Astrocyte (in vitro differentiated cells and primary cell): ENCODE data around the gene ZNF805. TPM values are rescaled to one million over a fixed set of nuclear protein-coding genes. Genes with fewer than 3 reads are reported as not detected.
A peak's percentile ranks its signal among the peaks of the same experiment; 100 is the strongest.

ENCODE experiments used
- DNase-seq: peaks from one replicate; pipeline ENCODE4 v3.0.0-alpha.2; 2010; ENCODE audit warnings: low read depth
- FAIRE-seq: peaks from 2 replicates; lab custom pipeline; 2011; peaks lifted over from hg19 to GRCh38; lab: Jason Lieb, UNC
- H2AFZ ChIP-seq: 2 replicates; pipeline ENCODE4 v1.6.0; 2012; ENCODE audit warnings: low read depth, low read length, inconsistent platforms
- H3K27ac ChIP-seq: 2 replicates; pipeline ENCODE4 v1.5.1; 2011; ENCODE audit warnings: low read depth, low read length, inconsistent platforms
- H3K27me3 ChIP-seq: 2 replicates; pipeline ENCODE4 v1.6.0; 2011; ENCODE audit warnings: low read length, inconsistent platforms; ENCODE audit not compliant: insufficient read depth
- H3K36me3 ChIP-seq: 2 replicates; pipeline ENCODE4 v1.5.1; 2011; ENCODE audit warnings: low read length, inconsistent platforms; ENCODE audit not compliant: insufficient read depth
- H3K4me1 ChIP-seq: 2 replicates; pipeline ENCODE4 v1.5.1; 2011; ENCODE audit warnings: low read length, inconsistent platforms; ENCODE audit not compliant: insufficient read depth
- H3K4me2 ChIP-seq: 2 replicates; pipeline ENCODE4 v1.6.0; 2012; ENCODE audit warnings: low read length, inconsistent platforms
- H3K4me3 ChIP-seq: 2 replicates; pipeline ENCODE4 v1.5.1; 2011; ENCODE audit warnings: low read depth, mild to moderate bottlenecking, low read length, inconsistent platforms; ENCODE audit not compliant: insufficient read depth
- H3K79me2 ChIP-seq: 2 replicates; pipeline ENCODE4 v1.6.0; 2012; ENCODE audit warnings: mild to moderate bottlenecking, low read length, inconsistent platforms; ENCODE audit not compliant: insufficient read depth
- H3K9ac ChIP-seq: 2 replicates; pipeline ENCODE4 v1.6.0; 2012; ENCODE audit warnings: mild to moderate bottlenecking, low read length, inconsistent platforms
- H3K9me3 ChIP-seq: 2 replicates; pipeline ENCODE4 v1.5.1; 2012; ENCODE audit warnings: low read depth, mild to moderate bottlenecking, low read length, inconsistent platforms; ENCODE audit not compliant: insufficient read depth
- H4K20me1 ChIP-seq: 2 replicates; pipeline ENCODE4 v1.6.0; 2012; ENCODE audit warnings: low read length, inconsistent platforms; ENCODE audit not compliant: insufficient read depth
- H3K27ac Mint-ChIP-seq: one replicate; pipeline ENCODE4 v1.8.0; 2021; ENCODE audit warnings: mild to moderate bottlenecking, mixed read lengths; ENCODE audit not compliant: unreplicated experiment
- H3K27me3 Mint-ChIP-seq: one replicate; pipeline ENCODE4 v1.8.0; 2021; ENCODE audit warnings: low read depth, mixed read lengths; ENCODE audit not compliant: unreplicated experiment
- H3K36me3 Mint-ChIP-seq: one replicate; pipeline ENCODE4 v1.8.0; 2021; ENCODE audit warnings: low read depth, mixed read lengths; ENCODE audit not compliant: unreplicated experiment
- H3K4me1 Mint-ChIP-seq: one replicate; pipeline ENCODE4 v1.8.0; 2021; ENCODE audit warnings: low read depth, mixed read lengths; ENCODE audit not compliant: unreplicated experiment
- H3K4me3 Mint-ChIP-seq: one replicate; pipeline ENCODE4 v1.8.0; 2021; ENCODE audit warnings: mild to moderate bottlenecking, moderate library complexity, mixed read lengths; ENCODE audit not compliant: unreplicated experiment
- H3K9me3 Mint-ChIP-seq: one replicate; pipeline ENCODE4 v1.8.0; 2021; ENCODE audit warnings: mild to moderate bottlenecking, mixed read lengths; ENCODE audit not compliant: unreplicated experiment
- CTCF ChIP-seq: IDR thresholded peaks from 2 replicates; pipeline ENCODE4 v1.5.1; 2011; ENCODE audit warnings: low read depth, mild to moderate bottlenecking, inconsistent platforms, low read length, moderate library complexity; ENCODE audit not compliant: insufficient read depth
- EZH2 ChIP-seq: IDR thresholded peaks from 2 replicates; pipeline ENCODE4 v1.6.1; 2012; ENCODE audit warnings: mild to moderate bottlenecking, low read length, inconsistent platforms; ENCODE audit not compliant: insufficient read depth
- total RNA-seq: library from RNA; stranded (reverse); gene quantifications from 2 replicates; pipeline ENCODE4 v1.2.1, GENCODE V29; 2021

Gene ZNF805
- total RNA-seq, 1 donor from 2014 or later: 21.7 TPM

DNA sequence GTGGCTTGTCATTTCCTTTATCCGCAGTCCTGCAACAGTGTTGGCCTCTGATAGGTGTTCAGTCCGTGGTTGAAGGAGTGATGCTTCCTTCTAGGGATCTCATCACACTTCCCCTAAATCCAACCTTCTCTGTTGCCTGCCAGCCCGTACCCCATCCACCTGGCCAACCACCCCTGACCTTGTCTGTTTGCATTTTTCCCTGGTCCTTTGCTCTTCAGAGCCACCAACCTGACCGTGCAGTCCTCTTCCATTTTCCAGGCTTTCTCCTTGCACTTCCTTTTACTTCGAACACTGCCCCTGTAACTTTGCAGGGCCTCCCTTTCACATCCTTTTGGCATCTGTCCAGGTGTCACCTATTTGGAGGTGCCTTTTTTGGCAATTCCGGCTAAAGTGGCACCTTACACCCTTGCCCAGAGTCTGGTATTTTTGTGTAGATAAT is 40.5 kb downstream of the ZNF805 start:
- Histone ChIP-seq H3K27ac (peak overlapping the region; percentile 99), H3K27me3 (no peaks in the 10 kb centered on the region), H3K9ac (peak overlapping the region; percentile 98), H3K4me2 (peak overlapping the region; percentile 90), H3K4me1 (peaks cover 22% of the 10 kb centered on the region), H3K36me3 (peaks cover 19% of the 10 kb centered on the region), H3K79me2 (peaks cover 58% of the 10 kb centered on the region), H4K20me1 (peaks cover 48% of the 10 kb centered on the region), H2AFZ (no peak overlapping the region), H3K4me3 (peak overlapping the region; percentile 79), H3K9me3 (no peaks in the 10 kb centered on the region)
- FAIRE-seq (no peak), DNase-seq (no peak)
- Mint-ChIP-seq H3K36me3 (peaks cover 18% of the 10 kb centered on the region), H3K4me1 (peaks cover 40% of the 10 kb centered on the region), H3K27ac (no peak overlapping the region), H3K9me3 (peaks cover 4% of the 10 kb centered on the region), H3K4me3 (no peak overlapping the region), H3K27me3 (no peaks in the 10 kb centered on the region)
- TF ChIP-seq CTCF: no peak
- TF ChIP-seq EZH2: no peak

DNA sequence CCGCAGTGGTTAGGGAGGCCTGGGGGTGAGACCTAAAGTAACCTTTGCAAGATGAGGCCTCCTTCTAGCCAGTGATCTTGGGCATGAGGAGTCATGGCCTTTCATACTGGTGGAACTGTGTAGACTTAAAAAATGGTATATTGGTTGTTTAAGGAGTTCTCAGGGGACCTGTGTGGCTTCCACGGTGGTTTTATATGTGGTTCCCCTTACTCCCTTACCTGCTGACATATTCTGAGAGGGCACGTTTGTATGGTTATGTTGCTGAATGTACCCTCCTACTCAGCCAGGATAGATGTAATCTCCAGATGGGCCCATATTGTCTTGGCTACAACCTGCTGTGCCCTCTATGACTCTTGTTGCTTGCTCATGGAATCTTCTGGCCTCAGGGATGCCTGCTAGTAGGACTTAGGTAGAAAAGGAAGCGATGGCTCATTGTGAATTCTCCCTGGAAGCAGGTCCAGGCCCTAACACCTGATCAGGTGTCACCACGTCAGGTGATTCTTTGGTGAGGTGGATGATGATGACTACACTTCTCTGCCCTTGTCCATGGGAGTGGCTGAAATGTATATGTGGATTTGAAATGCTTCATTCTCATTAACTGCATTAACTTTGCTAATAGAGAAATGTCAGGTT is 41.7 kb downstream of the ZNF805 start:
- DNase-seq (no peak), FAIRE-seq (no peak)
- peaks cover 4% of the 10 kb centered on the region for H3K9me3 Mint-ChIP-seq
- no peak overlapping the region for H3K27ac ChIP-seq
- no peak overlapping the region for H3K9ac ChIP-seq
- peak overlapping the region; percentile 72 for H3K27ac Mint-ChIP-seq
- H3K27me3 Mint-ChIP-seq: no peaks in the 10 kb centered on the region
- H3K4me3 ChIP-seq: peak overlapping the region; percentile 44
- H3K9me3 ChIP-seq: no peaks in the 10 kb centered on the region
- peaks cover 69% of the 10 kb centered on the region for H3K79me2 ChIP-seq
- H3K4me1 ChIP-seq: peaks cover 22% of the 10 kb centered on the region
- no peak overlapping the region for H2AFZ ChIP-seq
- peaks cover 28% of the 10 kb centered on the region for H3K36me3 ChIP-seq
- H3K36me3 Mint-ChIP-seq: peaks cover 18% of the 10 kb centered on the region
- H3K4me1 Mint-ChIP-seq: peaks cover 40% of the 10 kb centered on the region
- H3K4me3 Mint-ChIP-seq: no peak overlapping the region
- H3K27me3 ChIP-seq: no peaks in the 10 kb centered on the region
- peaks cover 57% of the 10 kb centered on the region for H4K20me1 ChIP-seq
- TF ChIP-seq CTCF: no peak
- TF ChIP-seq EZH2: no peak
- peak overlapping the region; percentile 90 for H3K4me2 ChIP-seq

- H3K4me3 Mint-ChIP-seq: no peak overlapping the region
- H2AFZ ChIP-seq: no peak overlapping the region
- H3K27ac Mint-ChIP-seq: no peak overlapping the region
- H3K4me1 Mint-ChIP-seq: peaks cover 12% of the 10 kb centered on the region
- H3K4me3 ChIP-seq: no peak overlapping the region
- H3K79me2 ChIP-seq: peaks cover 97% of the 10 kb centered on the region
- no peak overlapping the region for H3K4me2 ChIP-seq
- H4K20me1 ChIP-seq: peaks cover 61% of the 10 kb centered on the region
- H3K9me3 Mint-ChIP-seq: peaks cover 10% of the 10 kb centered on the region
- H3K27me3 ChIP-seq: no peaks in the 10 kb centered on the region
- H3K27me3 Mint-ChIP-seq: no peaks in the 10 kb centered on the region
- FAIRE-seq: no peak
- peaks cover 21% of the 10 kb centered on the region for H3K9me3 ChIP-seq
- peaks cover 74% of the 10 kb centered on the region for H3K36me3 ChIP-seq
- H3K27ac ChIP-seq: no peak overlapping the region
- no peak for DNase-seq
- no peak overlapping the region for H3K9ac ChIP-seq
- TF ChIP-seq CTCF (no peak), EZH2 (no peak)
- H3K4me1 ChIP-seq: no peaks in the 10 kb centered on the region
- H3K36me3 Mint-ChIP-seq: peaks cover 48% of the 10 kb centered on the region
Observed at GRCh38 chr19:57288373-57288772, 47.9 kb downstream of the ZNF805 start.
